BE2C (cell line): ENCODE measurements around the gene PEPD.

Source experiments
- DNase-seq: peaks from one replicate; pipeline ENCODE4 v3.0.0-alpha.2; 2020
- H3K27me3 ChIP-seq: fragments of 250-450 bp; sonication (Bioruptor Pico); 2 replicates; pipeline ENCODE4 v1.5.1; 2020; ENCODE audit warnings: mild to moderate bottlenecking
- H3K36me3 ChIP-seq: fragments of 250-450 bp; sonication (Bioruptor Pico); 2 replicates; pipeline ENCODE4 v1.5.1; 2020; ENCODE audit warnings: mild to moderate bottlenecking
- H3K4me1 ChIP-seq: fragments of 250-450 bp; sonication (Bioruptor Pico); 2 replicates; pipeline ENCODE4 v1.5.1; 2020
- H3K4me3 ChIP-seq: 2 replicates; pipeline ENCODE4 v1.5.1; 2011; ENCODE audit warnings: low read depth, low read length
- H3K9me3 ChIP-seq: fragments of 250-450 bp; sonication (Bioruptor Pico); 2 replicates; pipeline ENCODE4 v1.5.1; 2020
- CTCF ChIP-seq: IDR thresholded peaks from 2 replicates; pipeline ENCODE4 v1.5.1; 2012; ENCODE audit warnings: mild to moderate bottlenecking, low read depth, low read length

Gene PEPD

GRCh38 chr19:33471111-33471996, 50.2 kb downstream of the PEPD start:
- no peak overlapping the region for H3K4me3 ChIP-seq

DNA sequence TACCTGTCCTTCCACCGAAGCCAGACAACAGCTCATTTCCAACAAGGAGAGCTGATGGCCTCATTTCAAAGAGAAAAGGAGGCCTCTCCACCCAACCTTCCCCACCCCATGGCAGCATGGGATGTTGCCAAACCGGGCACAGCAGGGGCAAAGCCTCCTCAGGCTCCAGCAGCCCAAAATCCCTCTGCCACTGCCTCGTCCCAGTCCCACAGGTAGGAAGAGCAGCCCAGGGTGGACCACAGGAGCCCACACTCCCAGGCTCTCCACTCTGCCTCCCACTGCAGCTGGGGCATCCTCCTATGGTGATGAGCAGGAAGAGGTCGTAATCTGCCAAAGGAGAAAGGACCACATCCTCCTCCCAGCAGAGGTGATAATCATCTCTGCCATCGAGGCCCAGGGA, 50.9 kb downstream of the PEPD start:
- Histone ChIP-seq H3K4me1 (peaks cover 10% of the 10 kb centered on the region), H3K9me3 (no peaks in the 10 kb centered on the region), H3K4me3 (no peak overlapping the region), H3K27me3 (no peaks in the 10 kb centered on the region), H3K36me3 (peaks cover 5% of the 10 kb centered on the region; the same call in 1 of the 2 replicates)
- TF ChIP-seq CTCF: no peak
- DNase-seq: no peak

More at GRCh38 chr19:33471111-33471996, 50.2 kb downstream of the PEPD start:
- peaks cover 5% of the 10 kb centered on the region; the same call in 1 of the 2 replicates for H3K36me3 ChIP-seq
- peak; percentile 40 for DNase-seq
- no peak for TF ChIP-seq CTCF
- H3K9me3 ChIP-seq: no peaks in the 10 kb centered on the region
- H3K27me3 ChIP-seq: no peaks in the 10 kb centered on the region
- peaks cover 10% of the 10 kb centered on the region for H3K4me1 ChIP-seq

- DNase-seq: no peak
- peaks cover 10% of the 10 kb centered on the region for H3K4me1 ChIP-seq
These were observed 51.6 kb downstream of the PEPD start for GRCh38 chr19:33470040-33470330.

GRCh38 chr19:33469171-33470039, 52.2 kb downstream of the PEPD start:
- H3K9me3 ChIP-seq: no peaks in the 10 kb centered on the region
- H3K4me1 ChIP-seq: peaks cover 10% of the 10 kb centered on the region
- no peak overlapping the region for H3K4me3 ChIP-seq
- H3K36me3 ChIP-seq: peaks cover 6% of the 10 kb centered on the region; the same call in 1 of the 2 replicates
- no peak for DNase-seq
- no peak for TF ChIP-seq CTCF
- H3K27me3 ChIP-seq: no peaks in the 10 kb centered on the region

More at GRCh38 chr19:33470040-33470330, 51.6 kb downstream of the PEPD start:
- no peak for TF ChIP-seq CTCF
- Histone ChIP-seq H3K27me3 (no peaks in the 10 kb centered on the region), H3K36me3 (peaks cover 5% of the 10 kb centered on the region; the same call in 1 of the 2 replicates), H3K9me3 (no peaks in the 10 kb centered on the region), H3K4me3 (no peak overlapping the region)

DNA sequence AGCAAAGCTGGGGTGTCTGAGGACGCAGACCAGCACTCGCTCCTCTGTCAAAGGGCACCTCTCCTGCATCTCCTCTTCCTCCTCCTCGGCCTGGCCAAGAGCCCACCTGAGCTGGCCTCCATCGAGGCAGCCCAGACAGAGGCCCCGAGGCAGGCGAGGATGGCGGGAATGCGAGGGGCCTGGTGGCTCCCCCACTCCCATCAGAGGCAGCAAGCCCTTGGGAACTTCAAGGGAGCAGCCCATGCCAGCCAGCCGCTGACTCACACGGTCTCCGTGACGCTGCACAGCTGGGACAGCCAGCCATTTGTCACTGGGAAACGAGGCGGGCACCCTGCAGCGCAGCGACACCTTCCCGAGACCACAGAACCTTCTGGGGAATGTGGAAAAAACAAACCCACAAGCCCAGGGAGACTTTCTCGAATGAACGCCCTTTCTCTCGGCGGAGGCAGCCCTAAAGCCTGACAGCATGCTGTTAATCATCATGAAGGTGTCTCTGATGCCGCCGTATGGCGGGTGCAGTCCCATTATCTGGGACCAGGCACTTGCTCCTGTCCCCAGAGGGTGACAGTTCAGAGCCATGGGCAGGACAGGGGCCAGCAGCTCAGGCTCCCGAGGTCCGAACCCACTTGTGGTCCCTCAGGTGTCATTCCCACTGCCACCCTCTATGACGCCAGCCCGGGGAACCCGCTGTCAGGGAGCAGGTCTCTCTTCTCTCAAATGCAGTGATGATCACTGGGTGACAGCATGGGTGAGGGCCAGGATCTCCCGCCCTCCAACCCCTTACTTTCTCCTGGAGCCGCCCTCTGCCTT, 53.0 kb downstream of the PEPD start:
- Histone ChIP-seq H3K36me3 (peaks cover 5% of the 10 kb centered on the region; the same call in 1 of the 2 replicates), H3K9me3 (no peaks in the 10 kb centered on the region), H3K4me3 (no peak overlapping the region), H3K27me3 (no peaks in the 10 kb centered on the region), H3K4me1 (peaks cover 10% of the 10 kb centered on the region)
- no peak for DNase-seq
- TF ChIP-seq CTCF: no peak
